ENCODE data around the gene CHCHD3. TPM values are rescaled to one million over a fixed set of nuclear protein-coding genes. Genes with fewer than 3 reads are reported as not detected.
"Not testable (repeated sequence)": the region's sequence is repeated elsewhere in the genome, so short reads cannot be mapped to it uniquely, and the experiment has no call there.

The CHCHD3 gene
- total RNA-seq, 2 donors from 2014 or later, result 69.3 to 95.6 TPM

- intact Hi-C loops (cut with DNase I, micrococcal nuclease), result no loop called here
- ATAC-seq (no peak), DNase-seq (no peak)
Measured at GRCh38 chr7:132895231-132895630, 186.7 kb downstream of the CHCHD3 start.

GRCh38 chr7:132893560-132893959 lies 188.3 kb downstream of the CHCHD3 start:
- DNase-seq (no peak), ATAC-seq (no peak)
- intact Hi-C loops (cut with DNase I, micrococcal nuclease), result no loop called here

GRCh38 chr7:132892744-132893143 lies 189.1 kb downstream of the CHCHD3 start:
- ATAC-seq; DNase-seq; intact Hi-C loops (cut with DNase I, micrococcal nuclease): not testable (repeated sequence)

DNA sequence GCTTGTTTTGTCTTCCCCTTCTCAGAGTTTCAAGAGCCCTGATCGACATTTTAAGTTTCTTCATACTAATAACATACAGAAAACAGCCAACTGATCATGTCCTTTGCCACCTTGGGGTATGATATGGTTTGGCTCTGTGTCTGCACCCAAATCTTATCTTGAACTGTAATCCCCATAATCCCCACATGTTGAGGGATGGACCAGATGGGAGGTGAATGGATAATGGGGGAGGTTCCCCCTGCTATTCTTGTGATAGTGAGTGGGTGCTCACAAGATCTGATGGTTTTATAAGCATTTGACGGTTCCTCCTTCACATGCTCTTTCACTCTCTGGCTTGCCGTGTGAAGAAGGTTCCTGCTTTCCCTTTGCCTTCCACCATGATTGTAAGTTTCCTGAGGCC lies 190.3 kb downstream of the CHCHD3 start:
- ATAC-seq, result no peak
- intact Hi-C loops (cut with DNase I, micrococcal nuclease), result no loop called here
- DNase-seq, result no peak

GRCh38 chr7:132882714-132883428 lies 199.0 kb downstream of the CHCHD3 start:
- ATAC-seq (peak; percentile 47), DNase-seq (no peak)
- intact Hi-C loops (cut with DNase I, micrococcal nuclease), result no loop called here

DNA sequence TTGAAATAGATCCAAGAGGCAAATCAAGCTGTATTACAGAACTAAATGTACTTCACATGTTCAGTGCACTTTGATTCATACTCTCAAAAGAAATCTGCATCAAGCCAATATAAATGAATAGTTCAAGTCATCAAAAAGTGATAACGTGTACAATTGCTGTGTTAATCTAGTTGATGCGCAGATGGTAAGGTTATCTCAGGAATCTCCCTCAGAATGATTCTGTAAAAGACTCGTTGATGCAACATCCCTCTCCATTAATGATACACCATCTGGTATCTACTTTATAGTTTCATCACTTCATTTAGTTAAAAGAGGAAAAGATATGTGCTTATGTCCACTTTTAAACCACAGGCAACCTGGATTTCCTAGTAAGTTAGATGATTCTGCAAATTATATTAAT lies 200.6 kb downstream of the CHCHD3 start:
- intact Hi-C loops (cut with DNase I, micrococcal nuclease), result no loop called here
- no peak for ATAC-seq
- DNase-seq, result no peak

DNA sequence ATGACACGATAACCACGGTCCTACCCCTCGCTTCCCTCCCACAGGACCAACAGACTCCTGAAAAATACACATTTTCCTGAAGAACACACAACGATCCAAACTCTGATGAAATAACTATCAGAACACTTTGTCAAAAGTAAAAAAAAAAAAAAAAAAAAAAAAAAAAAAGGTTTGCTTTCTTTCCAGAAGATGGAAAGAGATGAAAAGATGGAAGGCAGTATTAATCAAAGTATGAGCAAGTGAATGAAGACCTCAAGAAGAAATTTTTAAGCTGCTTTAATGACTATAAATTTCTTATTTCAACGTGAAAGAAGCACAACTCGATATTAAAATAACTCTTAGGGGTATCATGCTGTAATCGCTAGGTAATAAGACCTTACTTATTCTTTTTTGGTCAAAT lies 202.3 kb downstream of the CHCHD3 start:
- DNase-seq, result no peak
- ATAC-seq, result no peak
- intact Hi-C loops (cut with DNase I, micrococcal nuclease), result no loop called here

DNA sequence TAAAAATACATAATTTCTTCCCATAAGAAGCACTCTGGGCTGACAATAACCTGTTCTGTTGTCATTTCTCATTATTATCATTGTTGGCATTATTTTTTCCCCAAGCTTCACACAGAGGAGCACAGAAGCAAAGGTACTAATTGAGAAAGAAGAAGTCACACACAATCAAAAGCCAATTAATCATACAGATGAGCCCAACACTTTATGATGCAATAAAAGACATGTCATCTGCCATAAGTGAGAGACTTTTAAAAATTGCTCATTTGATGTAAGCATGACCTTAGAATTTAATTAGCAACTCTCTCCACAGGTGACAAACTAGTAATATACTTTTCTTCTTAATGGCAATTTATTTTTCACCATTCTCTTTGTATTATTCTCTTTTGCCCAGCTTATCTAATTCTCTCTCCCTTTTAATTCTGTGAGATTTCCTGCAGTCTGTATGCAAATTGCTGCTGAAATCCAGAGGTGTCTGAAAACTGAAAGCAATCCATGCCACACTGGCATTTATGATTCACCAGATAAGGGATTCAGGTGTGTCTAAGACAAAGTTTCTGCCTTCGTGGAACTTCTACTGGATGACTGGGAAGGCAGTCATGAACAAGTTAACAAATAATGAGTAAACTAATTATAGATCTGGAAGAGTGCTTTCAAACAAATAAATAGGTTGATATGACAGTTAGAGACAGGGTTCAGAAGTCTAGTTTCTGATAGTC lies 203.5 kb downstream of the CHCHD3 start:
- DNase-seq (no peak), ATAC-seq (peak; percentile 93)
- intact Hi-C loops (cut with DNase I, micrococcal nuclease), result no loop called here

DNA sequence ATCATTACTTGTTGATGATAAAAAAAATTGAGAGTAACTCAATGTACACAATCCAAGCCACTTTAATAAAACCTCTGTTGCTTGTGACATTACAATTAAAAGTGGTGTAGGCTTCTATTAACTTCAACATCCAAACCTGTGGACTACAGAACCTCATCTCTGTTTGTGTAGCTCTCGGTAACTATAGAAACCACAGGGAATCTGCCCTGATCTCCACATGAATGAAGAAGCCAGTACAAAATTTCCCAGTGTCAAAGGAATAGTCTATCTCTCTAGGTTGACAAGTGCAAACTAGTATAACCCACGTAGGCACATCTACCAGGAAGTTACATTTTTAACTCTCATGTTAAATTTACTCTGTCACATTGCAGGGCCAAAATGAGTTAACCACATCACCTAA lies 204.3 kb downstream of the CHCHD3 start:
- DNase-seq (no peak), ATAC-seq (peak; percentile 29)

DNA sequence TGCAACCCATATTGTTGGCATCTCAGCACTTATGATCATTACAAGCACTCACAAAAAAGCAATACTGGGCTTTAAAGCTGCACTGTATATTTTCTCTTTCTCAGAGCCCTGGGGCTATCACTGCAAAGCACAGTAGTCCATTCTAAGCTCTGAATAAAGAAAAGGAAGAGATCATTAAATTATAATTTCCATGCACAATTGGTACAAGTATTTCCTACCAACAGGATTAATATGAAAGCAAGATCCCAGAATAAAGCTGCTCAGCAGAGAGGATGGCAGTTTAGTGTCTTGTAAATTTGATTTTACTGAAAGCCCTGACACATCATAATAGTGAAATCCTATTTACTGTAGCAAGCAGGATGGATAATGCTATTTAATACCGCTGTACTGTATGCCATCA lies 205.3 kb downstream of the CHCHD3 start:
- ATAC-seq (no peak), DNase-seq (no peak)
- intact Hi-C loops (cut with DNase I, micrococcal nuclease), result no loop called here

More for the DNA sequence above, 204.3 kb downstream of the CHCHD3 start:
- intact Hi-C loops (cut with DNase I, micrococcal nuclease), result no loop called here

GRCh38 chr7:132872034-132872433 lies 209.9 kb downstream of the CHCHD3 start:
- intact Hi-C loops (cut with DNase I, micrococcal nuclease), result no loop called here
- DNase-seq (no peak), ATAC-seq (no peak)

- intact Hi-C loops (cut with DNase I, micrococcal nuclease), result no loop called here
- DNase-seq (no peak), ATAC-seq (no peak)
Measured at GRCh38 chr7:132871419-132871818, 210.5 kb downstream of the CHCHD3 start.

GRCh38 chr7:132869166-132869861 lies 212.6 kb downstream of the CHCHD3 start:
- ATAC-seq (no peak), DNase-seq (no peak)
- intact Hi-C loops (cut with DNase I, micrococcal nuclease), result no loop called here

- DNase-seq (no peak), ATAC-seq (no peak)
- intact Hi-C loops (cut with DNase I, micrococcal nuclease), result no loop called here
Measured at GRCh38 chr7:132866551-132866950, 215.3 kb downstream of the CHCHD3 start.

GRCh38 chr7:132866144-132866531 lies 215.8 kb downstream of the CHCHD3 start:
- intact Hi-C loops (cut with DNase I, micrococcal nuclease), result no loop called here
- ATAC-seq, result peak; percentile 34
- no peak for DNase-seq

- intact Hi-C loops (cut with DNase I, micrococcal nuclease), result no loop called here
- ATAC-seq (no peak), DNase-seq (no peak)
Measured at GRCh38 chr7:132865366-132866143, 216.3 kb downstream of the CHCHD3 start.

DNA sequence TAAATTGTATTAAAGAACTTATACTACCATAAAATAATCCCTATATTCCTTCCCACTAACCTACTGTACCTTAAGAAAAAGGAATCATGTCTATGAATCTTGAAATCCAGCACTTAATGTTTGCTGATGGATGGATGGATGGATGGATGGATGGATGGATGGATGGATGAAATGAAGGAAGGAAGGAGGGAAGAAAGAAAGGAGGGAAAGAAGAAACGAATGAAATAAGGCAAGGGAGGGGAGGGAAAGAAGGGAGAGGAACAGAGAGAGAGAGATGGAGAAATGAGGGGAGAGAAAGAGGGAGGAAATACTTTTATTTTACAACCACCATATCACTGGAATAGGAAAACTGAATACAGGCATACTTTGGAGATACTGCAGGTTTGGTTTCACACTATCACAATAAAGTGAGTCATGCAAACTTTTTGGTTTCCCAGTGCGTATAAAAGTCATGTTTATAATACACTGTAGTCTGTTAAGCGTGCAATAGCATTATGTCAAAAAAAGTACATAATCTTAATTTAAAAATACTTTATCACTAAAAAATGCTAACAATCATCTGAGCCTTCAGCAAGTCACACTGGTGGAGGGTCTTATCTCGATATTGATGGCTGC lies 219.8 kb downstream of the CHCHD3 start:
- no peak for ATAC-seq
- no peak for DNase-seq
- intact Hi-C loops (cut with DNase I, micrococcal nuclease), result no loop called here

- DNase-seq (no peak), ATAC-seq (no peak)
- intact Hi-C loops (cut with DNase I, micrococcal nuclease), result no loop called here
Measured at GRCh38 chr7:132861424-132861823, 220.5 kb downstream of the CHCHD3 start.

DNA sequence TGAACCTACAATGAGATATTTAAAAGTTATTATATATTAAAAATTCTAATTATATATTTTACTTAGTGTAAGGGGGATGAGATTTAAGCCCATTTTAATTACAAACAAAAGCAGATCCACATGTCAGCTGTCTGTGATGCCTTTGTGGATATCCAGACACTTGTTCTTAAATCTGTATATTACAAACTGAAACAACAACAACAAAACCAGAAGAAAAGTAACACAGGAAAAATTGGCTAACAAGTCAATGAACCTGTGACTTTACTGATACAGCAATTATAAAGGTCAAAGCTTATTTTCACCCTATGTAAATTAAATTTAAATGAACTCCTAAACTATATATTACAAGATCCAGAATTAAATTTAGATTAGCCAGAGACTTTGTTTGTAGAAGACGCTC lies 222.7 kb downstream of the CHCHD3 start:
- ATAC-seq, result no peak
- intact Hi-C loops (cut with DNase I, micrococcal nuclease), result no loop called here
- no peak for DNase-seq

Measured in left colon (tissue), 2 donors.